GM19025 (cell line): ENCODE data around the gene ITGBL1.

Experiments used
- ATAC-seq: cut with Tn5 transposase; IDR thresholded peaks from one replicate; pipeline ENCODE4 v1.9.1; 2021; ENCODE audit warnings: mild to moderate bottlenecking, low read depth, moderate library complexity; ENCODE audit not compliant: unreplicated experiment

The ITGBL1 gene, protein sequence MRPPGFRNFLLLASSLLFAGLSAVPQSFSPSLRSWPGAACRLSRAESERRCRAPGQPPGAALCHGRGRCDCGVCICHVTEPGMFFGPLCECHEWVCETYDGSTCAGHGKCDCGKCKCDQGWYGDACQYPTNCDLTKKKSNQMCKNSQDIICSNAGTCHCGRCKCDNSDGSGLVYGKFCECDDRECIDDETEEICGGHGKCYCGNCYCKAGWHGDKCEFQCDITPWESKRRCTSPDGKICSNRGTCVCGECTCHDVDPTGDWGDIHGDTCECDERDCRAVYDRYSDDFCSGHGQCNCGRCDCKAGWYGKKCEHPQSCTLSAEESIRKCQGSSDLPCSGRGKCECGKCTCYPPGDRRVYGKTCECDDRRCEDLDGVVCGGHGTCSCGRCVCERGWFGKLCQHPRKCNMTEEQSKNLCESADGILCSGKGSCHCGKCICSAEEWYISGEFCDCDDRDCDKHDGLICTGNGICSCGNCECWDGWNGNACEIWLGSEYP

DNA sequence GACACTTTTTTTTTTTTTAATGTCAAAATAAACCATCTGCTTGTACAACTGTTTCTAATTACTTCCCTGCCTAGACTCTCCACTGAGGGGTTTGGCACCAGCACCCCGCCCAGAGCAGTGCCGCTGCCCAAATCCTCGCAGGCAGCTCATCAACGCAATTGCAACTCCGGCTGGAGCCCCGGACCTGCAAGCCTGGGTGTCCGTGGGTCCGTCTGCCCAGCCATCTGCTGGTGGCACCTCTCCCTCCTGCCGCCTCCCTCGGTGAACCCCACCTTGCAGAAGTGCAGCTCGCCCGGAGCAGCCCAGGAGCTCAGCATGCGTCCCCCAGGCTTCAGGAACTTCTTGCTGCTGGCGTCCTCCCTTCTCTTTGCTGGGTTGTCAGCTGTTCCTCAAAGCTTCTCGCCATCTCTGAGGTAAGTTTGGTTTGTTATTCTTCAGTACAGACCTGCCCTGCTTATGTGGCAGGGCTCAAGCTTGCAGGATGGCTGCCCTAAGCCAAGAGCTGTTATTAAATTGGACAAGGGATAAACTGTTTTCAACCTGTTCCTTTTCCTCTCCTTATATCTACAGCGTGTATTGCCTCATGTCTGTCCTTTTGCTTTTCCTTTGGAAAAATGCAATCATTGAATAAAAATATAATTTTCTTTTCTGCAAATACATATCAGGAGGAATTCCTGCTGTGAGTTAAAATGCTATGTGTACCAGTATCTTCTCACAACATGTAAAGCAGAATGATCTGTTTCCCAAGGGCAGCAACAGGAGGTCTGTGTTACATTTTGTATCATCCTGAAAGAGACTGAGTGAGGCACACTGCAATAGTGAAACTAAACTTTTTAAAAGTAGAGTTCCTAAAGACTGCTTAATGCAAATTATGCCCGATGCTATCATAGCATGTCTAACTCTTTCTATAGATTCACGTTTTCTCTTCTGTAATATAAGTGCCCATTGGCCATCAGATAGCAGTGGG, at the start of gene ITGBL1:
Gene ITGBL1, plus strand, starts transcription at position 157 of the 967 bp plus-strand sequence. Its CDS starts 159 bp downstream, at position 316.
- peak; percentile 55 for ATAC-seq

DNA sequence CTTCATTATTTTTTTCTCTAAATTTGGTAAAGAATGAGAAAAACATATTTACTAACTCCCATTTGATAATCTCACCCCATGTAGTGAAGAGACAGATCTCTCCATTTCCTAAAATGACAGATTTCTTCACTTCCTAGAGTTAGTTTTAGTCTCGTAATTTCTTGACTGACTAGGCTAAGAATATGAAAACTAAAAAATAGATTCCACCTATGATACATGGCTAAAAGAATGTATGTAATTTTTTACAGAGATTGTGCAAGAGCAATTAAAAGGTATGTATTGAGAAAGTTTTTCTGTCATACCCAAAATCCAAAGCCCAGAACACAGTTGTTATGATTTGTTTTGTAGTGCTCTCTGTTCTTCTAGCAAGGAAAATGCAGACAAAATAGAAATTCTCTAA, 45.7 kb upstream of the ITGBL1 start:
- ATAC-seq = no peak

DNA sequence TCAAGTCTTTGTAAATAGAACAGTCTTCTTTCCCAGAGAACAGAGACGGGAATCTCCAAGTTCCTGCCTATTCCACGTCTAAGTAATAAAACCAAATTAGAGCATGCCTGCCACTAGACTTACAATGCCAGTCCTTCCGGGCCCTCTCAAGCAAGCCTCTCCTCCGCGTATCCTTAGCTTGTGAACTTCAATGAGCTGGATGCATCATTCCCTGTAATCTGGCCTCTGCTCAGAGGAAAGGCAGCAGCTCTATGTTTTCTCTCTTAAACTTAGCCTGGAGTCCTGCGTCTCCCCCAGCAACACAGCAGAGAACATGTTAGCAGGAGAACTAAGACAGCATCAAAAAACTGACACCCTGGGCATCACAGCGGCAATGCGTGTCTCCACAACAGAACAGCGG, 44.3 kb upstream of the ITGBL1 start:
- no peak for ATAC-seq

DNA sequence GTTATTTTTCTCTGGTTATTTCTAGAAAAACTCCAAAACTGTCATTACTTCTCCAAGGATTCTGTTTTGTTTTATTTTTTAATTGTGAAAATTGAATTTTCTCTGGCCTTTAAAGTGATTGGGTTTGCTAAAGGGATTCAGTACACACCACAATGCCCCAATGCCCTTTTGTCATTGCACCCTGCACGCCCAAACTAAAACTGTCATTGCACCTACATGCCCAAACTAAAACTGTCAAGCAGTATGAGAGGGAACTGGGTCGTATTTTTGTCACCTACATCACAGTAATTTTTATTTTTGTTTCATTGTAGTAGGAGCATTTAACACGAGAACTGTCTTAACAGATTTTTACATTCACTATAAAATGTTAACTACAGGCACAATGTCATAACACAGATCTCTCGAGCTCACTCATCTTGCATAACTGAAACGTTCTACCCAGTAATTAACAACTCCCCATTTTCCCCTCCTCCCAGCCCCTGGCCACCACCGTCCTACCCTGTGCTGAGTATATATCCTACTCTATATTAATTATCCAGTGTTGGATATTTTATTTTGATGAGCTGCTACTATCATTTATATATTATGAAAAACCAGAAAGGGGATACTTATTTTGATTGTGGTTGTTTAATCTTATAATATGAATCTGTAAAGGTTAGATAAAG, 43.4 kb upstream of the ITGBL1 start:
- ATAC-seq = no peak

DNA sequence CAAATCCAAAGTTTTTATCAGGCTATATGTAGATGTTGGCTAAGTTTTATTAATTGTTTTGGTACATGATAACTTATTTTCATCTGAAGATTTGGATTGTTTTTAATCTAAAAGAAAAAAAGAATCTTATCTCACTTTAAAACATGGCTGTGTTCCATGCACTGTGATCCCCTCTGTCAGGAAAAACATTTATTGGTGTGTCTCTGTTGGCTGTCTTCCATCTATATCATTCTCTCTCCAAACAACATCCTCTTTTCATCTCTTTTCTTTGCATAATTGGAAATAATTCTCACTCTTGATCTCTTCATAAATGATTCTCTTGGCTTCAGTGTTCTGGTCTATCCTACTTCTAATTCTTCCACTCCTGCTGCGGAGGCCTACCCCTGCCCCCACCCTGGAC, 40.4 kb upstream of the ITGBL1 start:
- ATAC-seq = no peak

DNA sequence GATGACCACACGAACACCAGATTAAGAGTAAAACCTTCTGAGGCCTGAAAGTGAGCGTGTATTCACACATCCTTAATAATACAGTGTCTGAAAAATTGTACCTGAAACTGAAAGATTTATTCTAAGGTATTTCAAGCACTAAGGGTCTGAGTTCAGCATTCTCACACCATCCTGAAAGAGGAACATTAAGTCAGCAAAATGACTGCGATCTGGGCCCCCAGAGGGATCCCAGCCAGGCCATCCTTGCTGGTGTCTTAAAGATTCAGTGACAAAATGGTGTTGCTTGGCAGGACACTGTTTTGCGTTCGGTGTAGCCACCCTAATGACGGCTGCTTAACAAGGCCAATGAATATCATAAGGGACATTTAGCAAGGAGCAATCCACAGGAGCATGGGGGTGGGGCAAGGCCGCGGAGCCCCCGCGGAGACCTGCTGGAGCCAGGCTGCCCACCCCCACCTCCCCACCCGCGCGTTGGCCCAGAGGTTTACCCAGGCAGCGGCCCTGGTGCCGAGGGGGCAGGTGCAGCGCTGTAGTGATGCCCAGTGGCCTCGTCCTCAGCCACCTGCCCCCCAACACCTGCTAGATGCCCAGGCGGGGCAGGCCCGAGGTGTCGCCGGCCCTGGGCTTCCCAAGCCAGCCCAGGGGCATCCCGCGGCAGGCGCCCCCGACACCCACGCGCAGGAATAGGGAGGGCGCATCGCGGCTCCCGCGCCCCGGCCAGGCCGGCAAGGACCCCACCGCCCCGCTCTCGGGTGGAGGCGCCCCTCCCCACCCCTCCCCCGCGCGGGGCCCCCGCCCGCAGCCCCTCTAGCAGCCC, 36.9 kb upstream of the ITGBL1 start:
- no peak for ATAC-seq

DNA sequence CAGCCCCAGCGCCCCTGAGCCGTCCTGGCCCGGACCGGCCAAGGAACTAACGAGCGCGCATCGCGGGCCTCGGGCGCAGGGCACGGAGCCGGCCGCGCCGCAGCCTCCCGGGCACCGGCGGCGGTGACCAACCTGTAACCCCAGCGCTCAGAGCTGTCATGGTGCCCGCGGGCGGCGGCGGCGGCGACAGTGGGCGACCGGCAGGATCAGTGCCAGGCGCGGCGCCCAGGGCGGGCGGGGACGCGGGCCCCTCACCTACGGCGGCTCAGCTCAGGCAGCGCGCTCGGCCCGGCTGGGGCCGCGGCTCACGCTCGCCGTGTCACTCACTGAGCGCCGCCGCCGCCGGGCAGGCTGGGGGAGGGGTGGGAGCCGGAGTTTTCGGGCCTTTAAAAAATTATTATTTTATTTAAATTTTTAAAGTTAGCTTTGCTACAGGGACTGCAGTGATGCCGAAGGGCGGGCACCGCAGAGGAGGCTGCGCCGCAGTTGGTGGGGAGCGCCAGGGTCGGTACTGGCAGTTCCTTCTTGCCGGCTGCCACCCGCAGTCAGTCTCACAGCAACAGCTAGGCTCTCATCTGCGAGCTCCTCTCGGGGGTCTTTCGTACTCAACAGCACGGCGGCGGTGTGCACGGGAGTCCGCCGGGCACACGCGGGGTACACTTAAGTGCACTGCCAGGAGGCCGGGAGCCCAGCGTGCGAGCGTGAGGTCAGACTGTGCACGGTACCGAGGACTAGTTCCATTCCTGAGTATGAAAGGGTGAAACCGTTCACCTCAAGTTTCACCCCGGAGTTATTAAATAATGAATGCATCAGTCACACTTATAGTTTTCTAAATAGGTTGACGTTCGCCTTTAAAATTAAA, 36.1 kb upstream of the ITGBL1 start, which contains the start of gene NALCN:
Gene NALCN, minus strand, starts transcription at position 328 of the 862 bp plus-strand sequence. CDS start 17,382 bp downstream, outside the sequence.
- ATAC-seq = no peak

DNA sequence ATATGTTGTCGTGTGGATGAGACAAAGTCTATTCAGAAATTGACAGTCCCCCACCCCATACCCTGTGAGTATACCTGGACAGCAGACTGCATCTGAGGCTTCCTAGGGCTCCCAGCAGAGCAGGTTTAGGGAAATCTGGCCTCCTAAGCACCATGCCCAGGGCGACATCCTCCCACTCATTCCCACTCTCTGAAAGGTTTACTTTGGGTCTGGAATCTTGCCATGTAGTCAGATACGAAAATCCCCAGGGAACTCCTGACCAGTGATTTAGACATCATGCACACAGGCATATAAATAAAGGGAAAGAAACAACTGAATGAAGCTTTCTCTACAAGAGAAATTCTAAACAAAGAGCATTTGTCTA, 35.5 kb upstream of the ITGBL1 start:
- no peak for ATAC-seq

DNA sequence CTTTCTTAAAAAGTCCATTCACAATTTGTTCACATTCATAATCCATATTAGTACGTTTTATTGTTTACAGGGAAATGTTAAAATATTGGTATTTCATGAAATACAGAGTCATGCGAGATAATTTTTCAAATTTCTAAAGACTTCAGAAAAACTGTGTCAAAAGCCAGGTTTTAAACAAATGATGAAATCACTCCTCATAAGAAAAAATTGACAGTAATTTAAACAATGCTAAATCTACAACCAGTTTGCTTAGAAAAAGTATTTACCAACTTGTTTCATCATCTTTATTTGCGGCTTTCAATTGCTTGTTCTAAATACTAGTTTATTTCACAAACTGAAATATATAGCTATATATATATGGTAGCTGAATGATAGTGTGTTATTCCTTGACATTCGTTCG, 35.0 kb upstream of the ITGBL1 start:
- no peak for ATAC-seq

DNA sequence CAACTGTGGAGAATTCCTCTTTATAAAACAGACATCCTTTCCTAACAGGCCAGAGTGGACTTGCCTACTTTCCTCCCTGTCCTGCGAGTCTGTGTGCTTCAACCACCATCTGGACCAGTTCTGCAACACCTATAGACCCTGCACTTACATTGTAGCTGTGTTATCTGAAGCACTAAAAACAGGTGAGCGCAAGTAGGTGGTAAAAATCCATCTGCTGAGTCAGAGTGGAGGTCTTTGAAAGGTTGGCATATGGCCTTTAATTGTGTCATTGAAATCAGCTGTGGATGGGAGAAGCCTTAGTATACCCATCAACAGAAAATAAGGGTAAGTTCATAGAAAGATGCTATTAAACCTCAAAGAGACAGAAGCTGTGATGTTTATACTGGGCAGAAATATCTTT, 28.6 kb upstream of the ITGBL1 start:
- no peak for ATAC-seq

DNA sequence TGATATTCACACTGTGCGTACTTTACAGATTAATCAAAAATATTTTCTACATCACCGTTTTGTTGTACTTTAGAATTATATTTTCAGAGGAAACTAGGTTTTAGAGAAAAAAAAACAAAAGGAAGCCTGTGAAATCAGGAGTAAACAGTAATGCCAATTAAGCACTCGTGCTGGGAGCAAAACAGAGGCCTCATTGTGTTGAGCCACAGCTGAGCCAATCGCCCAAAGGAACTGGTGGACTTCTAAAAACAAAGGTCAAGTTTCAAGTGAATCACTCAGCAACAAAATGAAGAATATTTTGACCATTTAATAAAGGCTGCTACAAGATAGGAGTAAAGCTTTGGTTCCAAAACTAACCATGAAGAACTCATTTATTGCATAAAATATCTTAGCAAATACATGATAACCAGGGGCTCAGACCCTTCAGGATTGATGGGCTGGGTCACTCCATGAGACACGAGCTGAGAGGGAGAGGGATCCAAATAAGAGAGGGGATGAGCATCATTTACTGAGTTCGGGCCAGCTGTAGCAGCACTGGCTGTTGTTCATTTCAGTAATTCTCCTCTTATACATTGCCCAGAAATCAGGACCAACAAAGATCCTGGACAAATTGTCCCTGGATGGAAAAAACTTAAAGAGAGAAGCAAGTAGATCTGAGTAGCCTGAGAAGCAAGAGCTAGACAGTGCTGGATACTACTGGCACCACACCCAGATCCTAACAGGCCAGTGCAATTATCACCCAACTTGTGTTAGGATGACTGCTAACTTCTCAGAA, 27.9 kb upstream of the ITGBL1 start:
- ATAC-seq = no peak

DNA sequence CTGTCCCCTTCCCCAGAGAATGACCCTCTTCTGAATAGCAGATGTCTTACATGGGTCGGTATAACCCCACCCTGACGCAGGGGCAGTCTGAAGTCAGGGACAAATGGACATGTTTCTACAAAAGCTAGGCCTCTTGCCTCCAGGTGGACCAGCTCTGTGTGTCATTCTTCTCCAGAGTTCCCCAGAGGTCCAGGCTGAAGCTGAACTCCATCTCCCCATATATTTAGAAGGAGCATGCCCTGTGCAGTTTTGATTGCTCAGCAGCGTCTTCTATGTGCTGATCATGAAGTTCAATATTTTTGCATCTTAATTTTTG, 27.4 kb upstream of the ITGBL1 start:
- no peak for ATAC-seq

DNA sequence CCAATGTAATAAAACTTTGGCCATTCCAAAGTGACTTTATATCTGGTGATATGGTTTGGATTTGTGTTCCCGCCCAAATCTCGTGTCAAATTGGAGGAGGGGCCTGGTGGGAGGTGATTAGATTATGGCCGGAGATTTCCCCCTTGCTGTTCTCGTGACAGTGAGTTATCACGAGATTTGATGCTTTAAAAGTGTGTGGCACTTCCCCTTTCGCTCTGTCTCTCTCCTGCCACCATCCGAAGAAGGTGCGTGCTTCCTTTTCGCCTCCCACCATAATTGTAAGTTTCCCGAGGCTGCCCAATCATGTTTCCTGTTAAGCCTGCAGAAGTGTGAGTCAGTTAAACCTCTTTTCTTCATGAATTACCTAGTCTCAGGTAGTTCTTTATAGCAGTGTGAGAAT, 26.9 kb upstream of the ITGBL1 start:
- ATAC-seq = no peak

DNA sequence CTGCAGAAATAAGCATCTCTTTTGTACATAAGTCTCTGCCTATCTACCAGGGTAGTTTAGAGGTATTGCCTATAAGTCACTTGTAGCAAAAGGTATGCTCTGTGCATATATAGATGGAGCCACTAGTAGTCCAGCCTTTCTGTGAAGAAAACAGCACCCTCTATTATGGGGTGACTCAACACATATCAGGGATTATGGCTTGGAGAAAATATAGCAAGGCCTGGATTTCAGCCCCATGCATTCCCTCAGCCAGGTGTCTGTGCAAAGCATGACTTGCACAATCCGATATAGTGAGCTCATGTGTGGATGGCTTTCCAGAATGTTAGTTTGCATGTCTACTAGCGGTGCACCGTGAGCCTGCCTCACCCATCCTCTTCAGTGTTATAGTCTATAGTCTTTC, 22.7 kb upstream of the ITGBL1 start:
- no peak for ATAC-seq

DNA sequence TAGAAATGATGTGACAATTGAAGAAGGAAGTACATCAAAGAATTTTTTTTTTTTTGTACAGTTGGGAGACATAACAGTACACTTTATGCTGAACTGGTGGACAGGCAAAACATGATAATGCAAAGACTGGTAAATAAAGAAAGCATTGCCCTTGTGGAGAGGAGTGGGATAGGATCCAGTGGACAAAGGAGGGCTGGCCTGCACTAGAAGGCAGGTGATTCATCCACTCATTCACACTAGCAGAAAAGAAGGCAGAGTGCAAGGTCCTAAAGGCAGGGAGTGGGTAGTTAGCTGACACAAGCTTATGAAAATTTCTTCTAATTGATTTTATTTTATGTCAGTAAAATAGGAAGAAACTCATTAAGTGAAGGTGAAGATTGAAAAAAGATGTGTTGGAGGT, 18.6 kb upstream of the ITGBL1 start:
- ATAC-seq = no peak

DNA sequence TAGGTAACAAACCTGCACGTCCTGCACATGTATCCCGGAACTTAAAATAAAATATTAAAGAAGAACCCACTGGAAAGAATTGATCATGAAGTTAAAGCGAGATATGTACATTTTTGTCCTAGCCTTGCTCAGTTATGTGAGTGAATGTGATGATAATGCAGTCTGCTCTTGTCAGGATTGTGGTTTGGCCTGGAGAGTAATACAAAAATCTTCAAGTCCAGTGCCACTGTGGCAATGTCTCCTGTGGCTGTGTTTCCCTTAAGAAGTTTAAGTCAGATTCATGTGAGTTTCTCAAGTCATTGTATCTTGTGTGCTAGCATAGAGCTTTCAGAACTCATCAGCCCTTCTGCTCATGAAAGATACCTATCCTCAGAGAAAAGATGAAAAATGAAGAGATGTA, 18.0 kb upstream of the ITGBL1 start:
- no peak for ATAC-seq

DNA sequence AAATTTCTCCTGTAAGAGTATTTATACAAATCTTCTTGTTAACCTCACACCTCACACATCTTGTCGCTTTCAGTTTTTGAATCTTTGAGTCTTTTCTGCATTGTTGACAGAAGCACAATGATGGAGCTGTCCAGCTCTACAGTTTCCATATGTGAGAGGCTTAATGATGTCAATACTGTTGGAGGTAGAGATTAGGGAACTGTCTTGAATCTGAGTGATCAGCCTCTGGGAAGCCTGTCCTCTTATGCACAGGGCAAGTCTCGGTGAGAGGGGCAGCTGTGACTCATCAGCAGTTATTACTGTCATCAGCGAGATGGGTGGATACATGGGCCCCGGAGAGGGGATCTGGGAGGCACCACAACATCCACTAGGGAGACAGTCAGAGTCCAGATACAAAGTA, 4.6 kb upstream of the ITGBL1 start:
- no peak for ATAC-seq
